ENCODE measurements around the gene BRWD1.

DNA sequence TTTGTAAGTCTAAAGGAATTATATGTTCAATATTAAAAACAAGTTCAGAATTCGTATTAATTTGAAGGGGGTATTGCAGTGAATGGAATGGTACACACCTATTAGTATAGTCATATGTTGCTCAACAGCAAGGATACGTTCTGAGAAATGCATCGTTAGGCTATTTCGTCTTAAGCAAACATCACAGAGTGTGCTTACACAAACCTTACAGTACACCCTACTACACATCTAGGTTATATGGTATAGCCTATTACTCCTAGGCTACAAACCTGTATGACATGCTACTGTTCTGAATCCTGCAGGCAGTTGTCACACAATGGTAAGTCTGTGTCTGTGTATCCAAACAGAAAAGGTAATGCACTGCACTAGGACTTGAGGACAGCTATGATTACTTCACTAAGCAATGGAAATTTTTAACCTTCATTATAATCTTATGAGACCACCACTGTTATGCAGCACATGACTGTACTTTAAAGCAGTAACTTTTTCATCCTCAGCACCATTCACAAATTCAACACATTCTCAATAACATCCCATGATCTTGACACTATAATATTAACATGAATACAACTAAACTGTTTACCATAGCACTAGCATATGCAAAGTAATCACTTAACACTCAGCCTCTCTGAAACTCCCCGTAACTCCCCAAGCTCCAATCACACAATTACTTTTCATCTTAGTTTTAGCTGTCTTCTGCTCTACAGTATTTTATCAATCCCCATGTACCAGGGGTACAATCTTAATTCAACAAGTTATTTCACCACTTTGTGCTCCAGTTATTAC is 115.8 kb downstream of the BRWD1 start:
- TF ChIP-seq, protein P1, sequence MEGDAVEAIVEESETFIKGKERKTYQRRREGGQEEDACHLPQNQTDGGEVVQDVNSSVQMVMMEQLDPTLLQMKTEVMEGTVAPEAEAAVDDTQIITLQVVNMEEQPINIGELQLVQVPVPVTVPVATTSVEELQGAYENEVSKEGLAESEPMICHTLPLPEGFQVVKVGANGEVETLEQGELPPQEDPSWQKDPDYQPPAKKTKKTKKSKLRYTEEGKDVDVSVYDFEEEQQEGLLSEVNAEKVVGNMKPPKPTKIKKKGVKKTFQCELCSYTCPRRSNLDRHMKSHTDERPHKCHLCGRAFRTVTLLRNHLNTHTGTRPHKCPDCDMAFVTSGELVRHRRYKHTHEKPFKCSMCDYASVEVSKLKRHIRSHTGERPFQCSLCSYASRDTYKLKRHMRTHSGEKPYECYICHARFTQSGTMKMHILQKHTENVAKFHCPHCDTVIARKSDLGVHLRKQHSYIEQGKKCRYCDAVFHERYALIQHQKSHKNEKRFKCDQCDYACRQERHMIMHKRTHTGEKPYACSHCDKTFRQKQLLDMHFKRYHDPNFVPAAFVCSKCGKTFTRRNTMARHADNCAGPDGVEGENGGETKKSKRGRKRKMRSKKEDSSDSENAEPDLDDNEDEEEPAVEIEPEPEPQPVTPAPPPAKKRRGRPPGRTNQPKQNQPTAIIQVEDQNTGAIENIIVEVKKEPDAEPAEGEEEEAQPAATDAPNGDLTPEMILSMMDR (IDR thresholded peaks at IDR 0.05), result no peak
- TF ChIP-seq POLR2A (IDR thresholded peaks at IDR 0.05), result no peak

Data from sigmoid colon (tissue), 3 donors.